A172 (cell line): ENCODE measurements around the gene CDC25A. TPM values are rescaled to one million over a fixed set of nuclear protein-coding genes. Genes with fewer than 3 reads are reported as not detected.
"Not testable (repeated sequence)": the region's sequence is repeated elsewhere in the genome, so short reads cannot be mapped to it uniquely, and the experiment has no call there.

Experiments used
- DNase-seq: peaks from one replicate; pipeline ENCODE4 v3.0.0-alpha.2; 2015; ENCODE audit warnings: low spot score
- total RNA-seq: library from RNA; depleted of rRNA; stranded (reverse); fragments of >200 nt; shearing (Covaris generic); gene quantifications from 2 replicates; pipeline ENCODE4 v1.2.3, GENCODE V29; 2014; rRNA removed

The CDC25A gene
- total RNA-seq, result 21.1 and 33.6 TPM in 2 replicates

- DNase-seq, result peak; percentile 99
Measured at GRCh38 chr3:48188266-48189201, at the start of gene CDC25A. Gene CDC25A, minus strand, starts transcription at chr3:48188417. Its CDS starts 470 bp downstream, at chr3:48187947.

- no peak for DNase-seq
Measured at GRCh38 chr3:48236531-48236930, 48.3 kb upstream of the CDC25A start.

GRCh38 chr3:48233542-48233941 is 45.3 kb upstream of the CDC25A start:
- no peak for DNase-seq

GRCh38 chr3:48232734-48233133 is 44.5 kb upstream of the CDC25A start:
- peak; percentile 77 for DNase-seq

- DNase-seq, result no peak
Measured at GRCh38 chr3:48232232-48232631, 44.0 kb upstream of the CDC25A start.

- no peak for DNase-seq
Measured at GRCh38 chr3:48226939-48227338, 38.7 kb upstream of the CDC25A start.

GRCh38 chr3:48225587-48225986 is 37.4 kb upstream of the CDC25A start:
- no peak for DNase-seq

GRCh38 chr3:48222616-48223513 is 34.6 kb upstream of the CDC25A start, which contains the start of gene CAMP:
Gene CAMP, plus strand, starts transcription at chr3:48223495. Its CDS starts 17 bp downstream, at chr3:48223512.
- no peak for DNase-seq

- DNase-seq, result no peak
Measured at GRCh38 chr3:48220746-48221145, 32.5 kb upstream of the CDC25A start.

- DNase-seq, result no peak
Measured at GRCh38 chr3:48219543-48219942, 31.3 kb upstream of the CDC25A start.

GRCh38 chr3:48218537-48218936 is 30.3 kb upstream of the CDC25A start:
- no peak for DNase-seq

GRCh38 chr3:48217449-48217848 is 29.2 kb upstream of the CDC25A start:
- no peak for DNase-seq

- DNase-seq, result no peak
Measured at GRCh38 chr3:48215876-48216275, 27.7 kb upstream of the CDC25A start.

GRCh38 chr3:48215466-48215865 is 27.2 kb upstream of the CDC25A start:
- DNase-seq, result no peak

- no peak for DNase-seq
Measured at GRCh38 chr3:48215019-48215418, 26.8 kb upstream of the CDC25A start.

GRCh38 chr3:48214225-48214624 is 26.0 kb upstream of the CDC25A start:
- DNase-seq, result no peak

- not testable (repeated sequence) for DNase-seq
Measured at GRCh38 chr3:48211776-48212175, 23.6 kb upstream of the CDC25A start.

- not testable (repeated sequence) for DNase-seq
Measured at GRCh38 chr3:48210534-48210933, 22.3 kb upstream of the CDC25A start.

GRCh38 chr3:48209445-48209844 is 21.2 kb upstream of the CDC25A start:
- DNase-seq, result no peak

- no peak for DNase-seq
Measured at GRCh38 chr3:48208076-48208475, 19.9 kb upstream of the CDC25A start.

GRCh38 chr3:48202632-48203031 is 14.4 kb upstream of the CDC25A start:
- no peak for DNase-seq

GRCh38 chr3:48199117-48199516 is 10.9 kb upstream of the CDC25A start:
- no peak for DNase-seq
